ENCODE measurements around the gene CACNA2D3.

The CACNA2D3 gene

DNA sequence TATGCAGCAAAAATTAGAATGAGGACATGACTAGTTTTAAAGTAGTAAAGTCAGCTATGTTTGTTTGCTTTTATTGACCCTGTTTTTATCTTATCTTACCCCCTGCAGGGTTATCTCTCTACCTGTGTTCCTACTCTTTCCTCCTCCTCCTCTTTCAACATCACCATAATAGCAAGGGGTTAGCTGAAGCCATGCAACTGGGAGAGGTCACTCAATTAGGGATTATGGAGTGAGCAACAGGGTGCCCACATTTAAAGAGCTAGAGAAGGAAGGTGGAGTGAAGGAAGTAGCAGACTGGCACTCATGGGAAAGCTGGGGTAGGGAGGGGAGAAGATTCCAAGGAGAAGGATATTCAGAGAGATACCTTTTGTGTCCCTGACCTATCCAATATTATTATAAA is 679.6 kb downstream of the CACNA2D3 start:
- Histone ChIP-seq H3K9ac (ENCODE audit: low read length) (no peak overlapping the region), H3K4me2 (ENCODE audit: low read depth, low read length) (no peak overlapping the region), H4K20me1 (ENCODE audit: insufficient read depth, low read length) (no peaks in the 10 kb centered on the region), H3K27ac (ENCODE audit: low read length) (no peak overlapping the region), H3F3A (ENCODE audit: insufficient read depth, low read length) (no peaks in the 10 kb centered on the region), H3K27me3 (replicated peaks; ENCODE audit: insufficient read depth, low read length) (no peaks in the 10 kb centered on the region), H3K9me2 (replicated peaks; ENCODE audit: insufficient read depth, low read length) (no peaks in the 10 kb centered on the region), H3K36me3 (replicated peaks; ENCODE audit: insufficient read depth, low read length) (no peaks in the 10 kb centered on the region), H2AFZ (ENCODE audit: low read length) (no peak overlapping the region), H3K9me3 (replicated peaks; ENCODE audit: insufficient read depth, low read length) (no peaks in the 10 kb centered on the region), H3K4me1 (ENCODE audit: low read length) (no peaks in the 10 kb centered on the region), H3K4me3 (ENCODE audit: low read length) (no peak overlapping the region), H3K79me2 (ENCODE audit: low read length) (no peaks in the 10 kb centered on the region)
- no peak for DNase-seq
- TF ChIP-seq EZH2phosphoT487 (IDR thresholded peaks at IDR 0.05; ENCODE audit: low read length): no peak
- TF ChIP-seq EZH2 (optimal IDR thresholded peaks at IDR 0.05; ENCODE audit: low read depth, low read length): no peak
- TF ChIP-seq, protein P1, sequence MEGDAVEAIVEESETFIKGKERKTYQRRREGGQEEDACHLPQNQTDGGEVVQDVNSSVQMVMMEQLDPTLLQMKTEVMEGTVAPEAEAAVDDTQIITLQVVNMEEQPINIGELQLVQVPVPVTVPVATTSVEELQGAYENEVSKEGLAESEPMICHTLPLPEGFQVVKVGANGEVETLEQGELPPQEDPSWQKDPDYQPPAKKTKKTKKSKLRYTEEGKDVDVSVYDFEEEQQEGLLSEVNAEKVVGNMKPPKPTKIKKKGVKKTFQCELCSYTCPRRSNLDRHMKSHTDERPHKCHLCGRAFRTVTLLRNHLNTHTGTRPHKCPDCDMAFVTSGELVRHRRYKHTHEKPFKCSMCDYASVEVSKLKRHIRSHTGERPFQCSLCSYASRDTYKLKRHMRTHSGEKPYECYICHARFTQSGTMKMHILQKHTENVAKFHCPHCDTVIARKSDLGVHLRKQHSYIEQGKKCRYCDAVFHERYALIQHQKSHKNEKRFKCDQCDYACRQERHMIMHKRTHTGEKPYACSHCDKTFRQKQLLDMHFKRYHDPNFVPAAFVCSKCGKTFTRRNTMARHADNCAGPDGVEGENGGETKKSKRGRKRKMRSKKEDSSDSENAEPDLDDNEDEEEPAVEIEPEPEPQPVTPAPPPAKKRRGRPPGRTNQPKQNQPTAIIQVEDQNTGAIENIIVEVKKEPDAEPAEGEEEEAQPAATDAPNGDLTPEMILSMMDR (IDR thresholded peaks at IDR 0.05; ENCODE audit: low read length): no peak

DNA sequence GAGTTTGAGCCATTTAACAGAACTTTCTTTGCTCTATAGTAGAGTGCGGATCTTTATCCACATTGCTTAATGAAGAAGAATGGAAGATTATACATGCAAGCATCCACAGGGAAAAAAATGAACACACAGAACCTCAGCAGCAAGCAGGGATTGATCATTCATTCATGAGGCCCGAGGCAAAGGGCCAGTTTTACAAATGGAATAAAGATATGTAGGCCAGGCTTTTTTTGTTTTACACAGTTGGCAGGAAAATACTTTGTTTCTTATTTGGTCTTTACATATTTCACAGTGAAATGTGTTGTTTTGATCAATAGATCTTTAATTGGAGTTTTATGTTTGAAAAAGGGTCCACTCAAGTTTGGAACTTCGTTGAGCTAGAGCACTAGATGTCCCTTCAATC is 688.0 kb downstream of the CACNA2D3 start:
- no peak for TF ChIP-seq EZH2phosphoT487 (IDR thresholded peaks at IDR 0.05; ENCODE audit: low read length)
- H3K36me3 ChIP-seq (replicated peaks; ENCODE audit: insufficient read depth, low read length): no peaks in the 10 kb centered on the region
- H3K79me2 ChIP-seq (ENCODE audit: low read length): no peaks in the 10 kb centered on the region

DNA sequence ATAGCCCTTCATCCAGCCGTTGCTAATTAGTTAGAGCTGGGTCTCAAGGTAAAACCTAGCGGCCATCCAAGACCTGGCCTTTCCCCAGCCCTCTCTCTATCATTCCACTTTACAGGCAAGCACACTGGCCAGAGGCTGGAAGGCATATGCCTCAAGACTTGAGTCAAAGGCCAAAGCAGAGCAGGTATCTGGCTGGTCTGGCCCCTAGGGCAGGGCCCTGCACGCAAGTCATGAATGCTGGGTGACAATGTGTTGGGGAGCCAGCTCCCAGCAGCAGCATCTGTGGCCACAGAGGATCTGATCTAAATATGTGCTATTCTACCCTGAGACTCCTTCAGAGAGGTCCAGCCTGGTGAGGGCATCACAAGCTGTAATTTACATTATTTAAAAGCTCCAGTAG is 691.9 kb downstream of the CACNA2D3 start:
- Histone ChIP-seq H3K79me2 (ENCODE audit: low read length) (no peaks in the 10 kb centered on the region), H3K27ac (ENCODE audit: low read length) (no peak overlapping the region), H3K9ac (ENCODE audit: low read length) (no peak overlapping the region), H4K20me1 (ENCODE audit: insufficient read depth, low read length) (no peaks in the 10 kb centered on the region), H3K4me1 (ENCODE audit: low read length) (no peaks in the 10 kb centered on the region), H3K4me2 (ENCODE audit: low read depth, low read length) (no peak overlapping the region), H3K27me3 (replicated peaks; ENCODE audit: insufficient read depth, low read length) (no peaks in the 10 kb centered on the region), H3K36me3 (replicated peaks; ENCODE audit: insufficient read depth, low read length) (no peaks in the 10 kb centered on the region), H3F3A (ENCODE audit: insufficient read depth, low read length) (no peaks in the 10 kb centered on the region), H3K9me3 (replicated peaks; ENCODE audit: insufficient read depth, low read length) (no peaks in the 10 kb centered on the region), H3K9me2 (replicated peaks; ENCODE audit: insufficient read depth, low read length) (no peaks in the 10 kb centered on the region), H2AFZ (ENCODE audit: low read length) (no peak overlapping the region), H3K4me3 (ENCODE audit: low read length) (no peak overlapping the region)
- DNase-seq: no peak
- TF ChIP-seq, protein P1 (IDR thresholded peaks at IDR 0.05; ENCODE audit: low read length): no peak
- TF ChIP-seq EZH2 (optimal IDR thresholded peaks at IDR 0.05; ENCODE audit: low read depth, low read length): no peak

More for the DNA sequence above, 688.0 kb downstream of the CACNA2D3 start:
- Histone ChIP-seq H3K27me3 (replicated peaks; ENCODE audit: insufficient read depth, low read length) (no peaks in the 10 kb centered on the region), H3K4me2 (ENCODE audit: low read depth, low read length) (no peak overlapping the region), H3F3A (ENCODE audit: insufficient read depth, low read length) (no peaks in the 10 kb centered on the region), H2AFZ (ENCODE audit: low read length) (no peak overlapping the region), H3K4me1 (ENCODE audit: low read length) (no peaks in the 10 kb centered on the region), H3K9me3 (replicated peaks; ENCODE audit: insufficient read depth, low read length) (no peaks in the 10 kb centered on the region), H3K27ac (ENCODE audit: low read length) (no peak overlapping the region), H3K4me3 (ENCODE audit: low read length) (no peak overlapping the region), H3K9ac (ENCODE audit: low read length) (no peak overlapping the region), H3K9me2 (replicated peaks; ENCODE audit: insufficient read depth, low read length) (no peaks in the 10 kb centered on the region), H4K20me1 (ENCODE audit: insufficient read depth, low read length) (no peaks in the 10 kb centered on the region)
- no peak for DNase-seq

DNA sequence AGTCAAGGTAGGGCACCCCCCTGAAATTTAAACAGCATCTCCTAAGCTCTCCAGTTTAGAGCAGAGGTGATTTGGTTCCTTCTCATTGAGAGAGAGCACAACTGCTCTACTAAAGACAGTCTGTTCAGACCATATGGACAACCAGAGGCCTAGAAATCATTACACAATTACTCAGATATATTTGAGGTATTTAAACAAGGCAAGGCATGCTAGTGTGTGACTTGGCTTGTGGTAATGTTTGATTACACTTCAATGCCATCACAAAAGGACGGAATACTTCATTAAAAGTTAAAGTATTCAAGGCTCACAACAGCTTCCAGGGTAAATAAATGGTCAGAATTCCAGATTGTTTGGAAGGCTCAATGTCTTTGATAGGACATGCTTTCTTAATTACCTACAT is 695.3 kb downstream of the CACNA2D3 start:
- TF ChIP-seq EZH2phosphoT487 (IDR thresholded peaks at IDR 0.05; ENCODE audit: low read length) (no peak), EZH2 (optimal IDR thresholded peaks at IDR 0.05; ENCODE audit: low read depth, low read length) (no peak)
- TF ChIP-seq, protein P1 (IDR thresholded peaks at IDR 0.05; ENCODE audit: low read length): no peak
- H3K79me2 ChIP-seq (ENCODE audit: low read length): no peaks in the 10 kb centered on the region
- no peaks in the 10 kb centered on the region for H3K36me3 ChIP-seq (replicated peaks; ENCODE audit: insufficient read depth, low read length)
- H2AFZ ChIP-seq (ENCODE audit: low read length): no peak overlapping the region
- DNase-seq: no peak
- H3K9me2 ChIP-seq (replicated peaks; ENCODE audit: insufficient read depth, low read length): no peaks in the 10 kb centered on the region
- H3F3A ChIP-seq (ENCODE audit: insufficient read depth, low read length): no peaks in the 10 kb centered on the region
- H3K9me3 ChIP-seq (replicated peaks; ENCODE audit: insufficient read depth, low read length): no peaks in the 10 kb centered on the region
- no peaks in the 10 kb centered on the region for H3K27me3 ChIP-seq (replicated peaks; ENCODE audit: insufficient read depth, low read length)
- H3K27ac ChIP-seq (ENCODE audit: low read length): no peak overlapping the region
- no peaks in the 10 kb centered on the region for H3K4me1 ChIP-seq (ENCODE audit: low read length)
- no peak overlapping the region for H3K9ac ChIP-seq (ENCODE audit: low read length)
- H3K4me2 ChIP-seq (ENCODE audit: low read depth, low read length): no peak overlapping the region
- no peaks in the 10 kb centered on the region for H4K20me1 ChIP-seq (ENCODE audit: insufficient read depth, low read length)
- no peak overlapping the region for H3K4me3 ChIP-seq (ENCODE audit: low read length)
